ENCODE results near the gene C4orf33.
A peak's percentile ranks its signal among the peaks of the same experiment; 100 is the strongest.

The C4orf33 gene

GRCh38 chr4:129080129-129080528 is 15.8 kb upstream of the C4orf33 start:
- H3K4me3 ChIP-seq (ENCODE audit: low read depth, low read length): no peak overlapping the region
- TF ChIP-seq CTCF (IDR thresholded peaks at IDR 0.05; ENCODE audit: insufficient read depth, low read depth, low read length, missing control alignments): no peak
- DNase-seq (ENCODE audit: low read depth): no peak

GRCh38 chr4:129082302-129082701 is 13.7 kb upstream of the C4orf33 start:
- TF ChIP-seq CTCF (IDR thresholded peaks at IDR 0.05; ENCODE audit: insufficient read depth, low read depth, low read length, missing control alignments): no peak
- no peak for DNase-seq (ENCODE audit: low read depth)
- H3K4me3 ChIP-seq (ENCODE audit: low read depth, low read length): no peak overlapping the region

GRCh38 chr4:129085472-129085871 is 10.5 kb upstream of the C4orf33 start:
- H3K4me3 ChIP-seq (ENCODE audit: low read depth, low read length): no peak overlapping the region
- no peak for TF ChIP-seq CTCF (IDR thresholded peaks at IDR 0.05; ENCODE audit: insufficient read depth, low read depth, low read length, missing control alignments)
- no peak for DNase-seq (ENCODE audit: low read depth)

GRCh38 chr4:129087516-129087915 is 8.4 kb upstream of the C4orf33 start:
- H3K4me3 ChIP-seq (ENCODE audit: low read depth, low read length): no peak overlapping the region
- DNase-seq (ENCODE audit: low read depth): no peak
- no peak for TF ChIP-seq CTCF (IDR thresholded peaks at IDR 0.05; ENCODE audit: insufficient read depth, low read depth, low read length, missing control alignments)

- DNase-seq (ENCODE audit: low read depth): no peak
- no peak for TF ChIP-seq CTCF (IDR thresholded peaks at IDR 0.05; ENCODE audit: insufficient read depth, low read depth, low read length, missing control alignments)
- peak overlapping the region; percentile 96 for H3K4me3 ChIP-seq (ENCODE audit: low read depth, low read length)
These were observed 3.2 kb upstream of the C4orf33 start for GRCh38 chr4:129092631-129093190.

GRCh38 chr4:129093191-129093920 is 2.6 kb upstream of the C4orf33 start, which contains the start of gene SCLT1:
SCLT1 (minus strand) TSS chr4:129093539; CDS start chr4:129093103, 436 bp downstream.
- peak within 1 kb of the TSS; percentile 96 for H3K4me3 ChIP-seq (ENCODE audit: low read depth, low read length)
- peak; percentile 99 for DNase-seq (ENCODE audit: low read depth)
- TF ChIP-seq CTCF (IDR thresholded peaks at IDR 0.05; ENCODE audit: insufficient read depth, low read depth, low read length, missing control alignments): no peak

Data from GM12865 (cell line).